Gastrocnemius medialis (tissue), 4 donors: ENCODE results near the gene ADGRV1. TPM values are rescaled to one million over a fixed set of nuclear protein-coding genes. Genes with fewer than 3 reads are reported as not detected.
A peak's percentile ranks its signal among the peaks of the same experiment; 100 is the strongest.

Experiments used
- ATAC-seq, 2 donors: fragments of 150-250 bp; one replicate each; pipeline ENCODE4 v1.9.1; 2016
- DNase-seq, 2 donors: peaks; one replicate each; pipeline ENCODE4 v3.0.0-alpha.2; 2019
- H3K27ac ChIP-seq, 4 donors: fragments of 200-600 bp; sonication (generic); 1 replicate in 1 of 4; 2 replicates in 3 of 4; pipeline ENCODE4 v1.5.1; 2016 to 2018; ENCODE audit warnings: mild to moderate bottlenecking in 2 of 4, moderate library complexity in 1 of 4
- H3K27me3 ChIP-seq, 3 donors: fragments of 200-600 bp; sonication (generic) in 2 of 3; 1 replicate in 1 of 3; 2 replicates in 2 of 3; pipeline versions ENCODE4 v1.5.1 to v1.6.0; 2016 to 2019; ENCODE audit warnings: mild to moderate bottlenecking in 1 of 3, moderate library complexity in 1 of 3
- H3K36me3 ChIP-seq, 2 donors: fragments of 200-600 bp; sonication (generic) in 1 of 2; one replicate each; pipeline ENCODE4 v1.5.1; 2017 to 2018
- H3K4me1 ChIP-seq, 2 donors: fragments of 200-600 bp; sonication (generic) in 1 of 2; one replicate each; pipeline ENCODE4 v1.5.1; 2016 to 2017; ENCODE audit warnings: mild to moderate bottlenecking in 2 of 2
- H3K4me3 ChIP-seq, 4 donors: fragments of 200-600 bp; sonication (generic) in 3 of 4; 1 replicate in 1 of 4; 2 replicates in 3 of 4; pipeline ENCODE4 v1.5.1; 2016 to 2019; ENCODE audit warnings: mild to moderate bottlenecking in 2 of 4
- H3K9me3 ChIP-seq, 3 donors: fragments of 200-600 bp; sonication (generic) in 2 of 3; 1 replicate in 1 of 3; 2 replicates in 2 of 3; pipeline ENCODE4 v1.5.1; 2016 to 2019
- CTCF ChIP-seq, 5 experiments: fragments of 450-650 bp in 3 of 5; fragments of 200-600 bp in 2 of 5; sonication (generic) in 2 of 5; IDR thresholded peaks in 4 of 5; conservative IDR thresholded peaks in 1 of 5; 1 replicate in 4 of 5; 2 replicates in 1 of 5; pipeline ENCODE4 v1.5.1; 2016 to 2019; ENCODE audit warnings: antibody characterized with exemption in 5 of 5, mild to moderate bottlenecking in 3 of 5, moderate library complexity in 3 of 5
- POLR2A ChIP-seq, 2 donors: fragments of 450-650 bp; IDR thresholded peaks; one replicate each; pipeline ENCODE4 v1.6.1; 2017; ENCODE audit warnings: antibody characterized with exemption in 2 of 2, mild to moderate bottlenecking in 2 of 2, moderate library complexity in 2 of 2
- in situ Hi-C, 4 donors: fragments of 200-750 bp; cut with MboI; loops; one replicate each; pipeline versions ENCODE4 v1.15.0 to v1.8.0; 2017; ENCODE audit warnings: low sequenced_read_pairs in 4 of 4
- intact Hi-C: fragments of 100-400 bp; cut with DNase I; formaldehyde crosslinking; loops from one replicate; pipeline ENCODE4 v1.15.1; 2023; ENCODE audit warnings: low total_unique reads
- total RNA-seq, 4 donors: library from RNA; depleted of rRNA; stranded (reverse); fragments of >200 nt; gene quantifications; one replicate each; pipeline versions ENCODE4 v1.1.0 to v1.2.3, GENCODE V29; 2016

The ADGRV1 gene
- total RNA-seq, 4 donors from 2014 or later = 0.22 to 0.41 TPM; not detected in 2

DNA sequence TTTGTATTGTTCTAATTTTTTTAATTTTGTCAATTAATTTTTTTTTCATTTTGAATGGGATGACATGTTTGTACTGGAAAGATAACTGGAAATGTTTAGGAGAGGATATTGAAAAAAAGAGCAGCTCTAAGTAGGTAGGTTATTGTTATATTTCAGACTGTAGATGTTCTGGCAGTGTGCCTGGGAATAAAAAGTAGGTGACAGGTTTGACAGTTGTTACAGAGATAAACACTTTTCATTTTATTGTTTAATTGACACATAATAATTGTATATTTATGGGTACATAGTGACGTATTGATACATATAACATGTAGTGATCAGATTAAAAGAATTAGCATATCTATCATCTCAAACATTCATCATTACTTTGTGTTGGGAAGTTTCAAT, 545.5 kb downstream of the ADGRV1 start:
- ATAC-seq (no peak), DNase-seq (no peak)
- in situ Hi-C loops = loop anchor here (5.0 to 10.0 kb wide), 5 partner anchors 91 to 283 kb away; no protein-coding TSS in a partner anchor
- Histone ChIP-seq H3K4me3 (no peak overlapping the region), H3K36me3 (no peaks in the 10 kb centered on the region), H3K27me3 (no peaks in the 10 kb centered on the region), H3K27ac (no peak overlapping the region), H3K9me3 (no peaks in the 10 kb centered on the region), H3K4me1 (no peaks in the 10 kb centered on the region)
- intact Hi-C loops = loop anchor here (5.0 kb wide), 2 partner anchors 123 to 237 kb away; no protein-coding TSS in a partner anchor
- TF ChIP-seq CTCF (IDR thresholded peaks at IDR 0.05 in 4 of 5, conservative IDR thresholded peaks at IDR 0.05 in 1 of 5) (no peak), POLR2A (IDR thresholded peaks at IDR 0.05) (no peak)

- Histone ChIP-seq H3K4me3 (peak overlapping the region in 1 of 4 donors; percentile 15), H3K4me1 (peaks cover 19 to 20% of the 10 kb centered on the region in 2 donors), H3K9me3 (no peaks in the 10 kb centered on the region), H3K27ac (peak overlapping the region in 2 of 4 donors; percentile 6 to 26), H3K36me3 (no peaks in the 10 kb centered on the region), H3K27me3 (no peaks in the 10 kb centered on the region)
- TF ChIP-seq CTCF (IDR thresholded peaks at IDR 0.05 in 4 of 5, conservative IDR thresholded peaks at IDR 0.05 in 1 of 5) (no peak), POLR2A (IDR thresholded peaks at IDR 0.05) (no peak)
- DNase-seq (no peak), ATAC-seq (no peak)
- intact Hi-C loops = no loop called here
- in situ Hi-C loops = loop anchor here in 2 of 4 donors (5.0 to 10.0 kb wide), 5 partner anchors 88 to 280 kb away; no protein-coding TSS in a partner anchor
Observed at GRCh38 chr5:91106842-91107511, 548.4 kb downstream of the ADGRV1 start.

DNA sequence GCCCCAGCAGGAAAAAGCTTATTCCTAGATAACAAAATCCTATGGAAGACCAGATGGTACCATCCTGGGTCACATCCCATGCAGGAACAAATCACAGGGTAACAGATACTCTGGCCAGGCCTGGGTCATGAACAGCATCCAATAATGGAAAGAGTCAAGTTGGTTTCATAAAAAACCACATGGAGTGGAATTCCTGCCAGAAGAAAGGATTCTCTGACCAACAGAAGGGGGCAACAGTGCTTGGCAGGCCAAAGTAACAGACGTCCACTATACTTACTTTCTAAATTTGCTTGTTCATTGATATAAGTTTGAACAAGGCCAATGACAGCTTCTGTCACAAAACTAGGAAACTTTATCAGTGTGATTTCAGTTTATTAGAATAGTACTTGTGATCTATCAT, 551.0 kb downstream of the ADGRV1 start:
- no peak for DNase-seq
- ATAC-seq = no peak
- Histone ChIP-seq H3K9me3 (no peaks in the 10 kb centered on the region), H3K27me3 (no peaks in the 10 kb centered on the region), H3K4me3 (no peak overlapping the region), H3K4me1 (peaks cover 19 to 20% of the 10 kb centered on the region in 2 donors), H3K36me3 (no peaks in the 10 kb centered on the region), H3K27ac (no peak overlapping the region)
- intact Hi-C loops = loop anchor here (2.0 to 5.0 kb wide), 2 partner anchors 92 to 203 kb away; no protein-coding TSS in a partner anchor
- in situ Hi-C loops = loop anchor here in 2 of 4 donors (5.0 to 10.0 kb wide), 5 partner anchors 85 to 278 kb away; no protein-coding TSS in a partner anchor
- TF ChIP-seq CTCF (IDR thresholded peaks at IDR 0.05 in 4 of 5, conservative IDR thresholded peaks at IDR 0.05 in 1 of 5) = no peak
- TF ChIP-seq POLR2A (IDR thresholded peaks at IDR 0.05) = no peak

DNA sequence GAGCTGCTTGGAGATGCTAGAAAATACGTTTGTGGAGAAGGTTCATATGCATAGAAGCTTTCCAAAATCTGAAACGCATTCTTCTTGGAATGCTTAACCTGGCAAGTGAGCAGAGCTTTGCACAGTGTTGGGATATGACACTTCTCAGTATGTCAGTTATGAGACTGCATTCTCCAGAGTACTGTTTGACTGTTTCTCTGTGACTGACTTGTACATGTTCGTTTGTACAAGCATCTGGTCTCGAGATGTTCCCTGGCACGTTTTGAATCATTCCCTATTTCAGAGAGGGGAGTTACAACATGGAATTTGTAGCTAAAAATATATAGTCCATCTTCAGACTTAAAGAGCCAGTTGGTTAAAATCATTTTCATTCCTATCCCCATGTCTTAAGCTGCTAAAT, 552.1 kb downstream of the ADGRV1 start:
- ATAC-seq = peak; percentile 93 to 97
- no peak overlapping the region for H3K4me3 ChIP-seq
- in situ Hi-C loops = no loop called here

More for the DNA sequence above, 552.1 kb downstream of the ADGRV1 start:
- Histone ChIP-seq H3K4me1 (peaks cover 19 to 20% of the 10 kb centered on the region in 2 donors), H3K27ac (peak overlapping the region; percentile 9 to 58 (median 24)), H3K27me3 (no peaks in the 10 kb centered on the region), H3K9me3 (no peaks in the 10 kb centered on the region), H3K36me3 (no peaks in the 10 kb centered on the region)
- intact Hi-C loops = loop anchor here (2.0 to 5.0 kb wide), 2 partner anchors 93 to 202 kb away; no protein-coding TSS in a partner anchor
- DNase-seq = peak in 1 of 2 donors; percentile 35
- TF ChIP-seq CTCF (IDR thresholded peaks at IDR 0.05 in 4 of 5, conservative IDR thresholded peaks at IDR 0.05 in 1 of 5) = no peak
- no peak for TF ChIP-seq POLR2A (IDR thresholded peaks at IDR 0.05)
